Stimulated activated CD8-positive, alpha-beta memory T cell treated with anti-CD3 and anti-CD28 coated beads, Interleukin-15, amount 100 ng/mL, for 24 hours (primary cell): ENCODE results near the gene MYBBP1A.

ENCODE experiments used
- DNase-seq: peaks from one replicate; pipeline ENCODE4 v3.0.0-alpha.2; 2020; ENCODE audit warnings: low read depth

MYBBP1A gene

GRCh38 chr17:4499431-4500190 is 55.6 kb downstream of the MYBBP1A start:
- no peak for DNase-seq

GRCh38 chr17:4498461-4499397 is 56.5 kb downstream of the MYBBP1A start, which contains the start of gene SPNS2:
SPNS2 (plus strand) TSS chr17:4498881; CDS start chr17:4499048, 167 bp downstream.
- DNase-seq = peak; percentile 40

GRCh38 chr17:4497101-4497824 is 57.9 kb downstream of the MYBBP1A start:
- no peak for DNase-seq

GRCh38 chr17:4492721-4493561 is 62.2 kb downstream of the MYBBP1A start:
- DNase-seq = no peak

- no peak for DNase-seq
These were observed 64.5 kb downstream of the MYBBP1A start for GRCh38 chr17:4490637-4491061.

- no peak for DNase-seq
These were observed 65.0 kb downstream of the MYBBP1A start for GRCh38 chr17:4490109-4490591.

GRCh38 chr17:4488989-4489595 is 66.1 kb downstream of the MYBBP1A start:
- no peak for DNase-seq
